Islet of Langerhans (tissue), 1 donor: Measurements from ENCODE around the gene SUGP1.
A peak's percentile ranks its signal among the peaks of the same experiment; 100 is the strongest.

Experiments
- FAIRE-seq: peaks from one replicate; lab custom pipeline; 2011; peaks lifted over from hg19 to GRCh38; lab: Jason Lieb, UNC

The SUGP1 gene

GRCh38 chr19:19342086-19343015 lies 22.0 kb upstream of the SUGP1 start:
- no peak for FAIRE-seq

GRCh38 chr19:19341026-19341425 lies 20.7 kb upstream of the SUGP1 start:
- no peak for FAIRE-seq

- no peak for FAIRE-seq
Measured at GRCh38 chr19:19338082-19338481, 17.8 kb upstream of the SUGP1 start.

- no peak for FAIRE-seq
Measured at GRCh38 chr19:19337120-19337519, 16.8 kb upstream of the SUGP1 start.

GRCh38 chr19:19336597-19336996 lies 16.3 kb upstream of the SUGP1 start:
- no peak for FAIRE-seq

GRCh38 chr19:19335408-19336158 lies 15.3 kb upstream of the SUGP1 start:
- peak; percentile 60 for FAIRE-seq

GRCh38 chr19:19334989-19335344 lies 14.7 kb upstream of the SUGP1 start:
- FAIRE-seq, result no peak

- FAIRE-seq, result no peak
Measured at GRCh38 chr19:19334063-19334988, 14.0 kb upstream of the SUGP1 start.

- no peak for FAIRE-seq
Measured at GRCh38 chr19:19329126-19329525, 8.8 kb upstream of the SUGP1 start.

GRCh38 chr19:19327672-19328071 lies 7.4 kb upstream of the SUGP1 start:
- no peak for FAIRE-seq

GRCh38 chr19:19324059-19324770 lies 3.9 kb upstream of the SUGP1 start:
- no peak for FAIRE-seq

- no peak for FAIRE-seq
Measured at GRCh38 chr19:19321141-19321577, 850 bp upstream of the SUGP1 start.

- FAIRE-seq, result no peak
Measured at GRCh38 chr19:19319732-19320360, 463 bp downstream of the SUGP1 start.

GRCh38 chr19:19316082-19316481 lies 4.2 kb downstream of the SUGP1 start:
- FAIRE-seq, result no peak

- no peak for FAIRE-seq
Measured at GRCh38 chr19:19315444-19315843, 4.9 kb downstream of the SUGP1 start.

GRCh38 chr19:19308373-19308772 lies 11.9 kb downstream of the SUGP1 start:
- FAIRE-seq, result no peak

- no peak for FAIRE-seq
Measured at GRCh38 chr19:19306191-19306590, 14.1 kb downstream of the SUGP1 start.

- no peak for FAIRE-seq
Measured at GRCh38 chr19:19305696-19306095, 14.6 kb downstream of the SUGP1 start.

- no peak for FAIRE-seq
Measured at GRCh38 chr19:19305066-19305465, 15.2 kb downstream of the SUGP1 start.

- FAIRE-seq, result no peak
Measured at GRCh38 chr19:19304186-19304965, 15.9 kb downstream of the SUGP1 start.
